ENCODE results near the gene SEC24B.

GRCh38 chr4:109390115-109390768, 43.4 kb upstream of the SEC24B start:
- no peak for TF ChIP-seq CTCF (conservative IDR thresholded peaks at IDR 0.05 in 1 of 2, IDR thresholded peaks at IDR 0.05 in 1 of 2; ENCODE audit: extremely low read depth in 1 of 2, insufficient read depth in 1 of 2, low read depth in 1 of 2, low read length in 2 of 2)
- no peak for TF ChIP-seq EZH2 (IDR thresholded peaks at IDR 0.05; ENCODE audit: borderline replicate concordance, low read length)
